Astrocyte of the spinal cord (primary cell): ENCODE measurements around the gene PDK4.

Experiments
- DNase-seq: peaks from one replicate; pipeline ENCODE4 v3.0.0; 2011; ENCODE audit warnings: low read depth, low spot score
- H3K4me3 ChIP-seq: 2 replicates; pipeline ENCODE4 v1.5.1; 2011; ENCODE audit warnings: low read depth, mild to moderate bottlenecking, low read length, moderate library complexity
- CTCF ChIP-seq: IDR thresholded peaks from 2 replicates; pipeline ENCODE4 v1.5.1; 2012; ENCODE audit warnings: low read depth, mild to moderate bottlenecking, low read length, inconsistent platforms
- in situ Hi-C: cut with HindIII; loops from 2 replicates; pipeline ENCODE4 v1.10.0; 2017; ENCODE audit warnings: low sequenced_read_pairs

Gene PDK4

GRCh38 chr7:95589031-95589430 lies 7.3 kb downstream of the PDK4 start:
- H3K4me3 ChIP-seq = no peak overlapping the region
- no peak for DNase-seq
- in situ Hi-C loops = no loop called here
- TF ChIP-seq CTCF = no peak

- TF ChIP-seq CTCF = no peak
- H3K4me3 ChIP-seq = no peak overlapping the region
- no peak for DNase-seq
- in situ Hi-C loops = no loop called here
These were observed 9.4 kb downstream of the PDK4 start for GRCh38 chr7:95586951-95587301.

GRCh38 chr7:95585426-95585789 lies 10.9 kb downstream of the PDK4 start:
- in situ Hi-C loops = no loop called here
- no peak overlapping the region for H3K4me3 ChIP-seq
- TF ChIP-seq CTCF = no peak
- no peak for DNase-seq

GRCh38 chr7:95584769-95585425 lies 11.4 kb downstream of the PDK4 start:
- no peak for DNase-seq
- H3K4me3 ChIP-seq = no peak overlapping the region
- in situ Hi-C loops = no loop called here
- TF ChIP-seq CTCF = no peak

- no peak for TF ChIP-seq CTCF
- DNase-seq = no peak
- in situ Hi-C loops = no loop called here
These were observed 12.3 kb downstream of the PDK4 start for GRCh38 chr7:95583834-95584621.

GRCh38 chr7:95582578-95583293 lies 13.6 kb downstream of the PDK4 start:
- TF ChIP-seq CTCF = no peak
- no peak for DNase-seq
- in situ Hi-C loops = no loop called here
- no peak overlapping the region for H3K4me3 ChIP-seq

More at GRCh38 chr7:95583834-95584621, 12.3 kb downstream of the PDK4 start:
- H3K4me3 ChIP-seq = no peak overlapping the region
